Measurements from ENCODE around the gene USF2.

DNA sequence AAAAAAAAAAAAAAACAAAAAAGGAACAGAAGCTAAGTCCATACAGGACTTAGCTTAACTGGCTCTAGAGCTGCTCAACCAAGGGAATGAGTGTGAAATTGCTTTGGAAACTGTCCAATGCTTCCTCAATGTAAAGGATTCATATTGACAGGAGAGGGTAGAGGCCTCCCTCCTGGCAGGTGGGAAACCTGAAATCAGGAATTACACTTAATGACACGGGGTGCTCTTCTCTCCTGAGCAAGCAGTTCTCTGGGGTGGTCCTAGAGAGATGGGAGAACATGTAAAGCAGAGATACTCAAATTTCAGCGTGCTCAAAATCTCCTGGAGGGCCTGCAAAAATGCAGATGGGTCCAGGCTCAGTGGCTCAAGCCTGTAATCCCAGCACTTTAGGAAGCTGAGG lies 19.6 kb downstream of the USF2 start:
- TF ChIP-seq, protein P1, sequence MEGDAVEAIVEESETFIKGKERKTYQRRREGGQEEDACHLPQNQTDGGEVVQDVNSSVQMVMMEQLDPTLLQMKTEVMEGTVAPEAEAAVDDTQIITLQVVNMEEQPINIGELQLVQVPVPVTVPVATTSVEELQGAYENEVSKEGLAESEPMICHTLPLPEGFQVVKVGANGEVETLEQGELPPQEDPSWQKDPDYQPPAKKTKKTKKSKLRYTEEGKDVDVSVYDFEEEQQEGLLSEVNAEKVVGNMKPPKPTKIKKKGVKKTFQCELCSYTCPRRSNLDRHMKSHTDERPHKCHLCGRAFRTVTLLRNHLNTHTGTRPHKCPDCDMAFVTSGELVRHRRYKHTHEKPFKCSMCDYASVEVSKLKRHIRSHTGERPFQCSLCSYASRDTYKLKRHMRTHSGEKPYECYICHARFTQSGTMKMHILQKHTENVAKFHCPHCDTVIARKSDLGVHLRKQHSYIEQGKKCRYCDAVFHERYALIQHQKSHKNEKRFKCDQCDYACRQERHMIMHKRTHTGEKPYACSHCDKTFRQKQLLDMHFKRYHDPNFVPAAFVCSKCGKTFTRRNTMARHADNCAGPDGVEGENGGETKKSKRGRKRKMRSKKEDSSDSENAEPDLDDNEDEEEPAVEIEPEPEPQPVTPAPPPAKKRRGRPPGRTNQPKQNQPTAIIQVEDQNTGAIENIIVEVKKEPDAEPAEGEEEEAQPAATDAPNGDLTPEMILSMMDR (IDR thresholded peaks at IDR 0.05; ENCODE audit: insufficient read depth, low read depth, low read length) = no peak
- TF ChIP-seq EZH2 (IDR thresholded peaks at IDR 0.05; ENCODE audit: insufficient read depth, low read length) = no peak
